ENCODE results near the gene FILIP1.

The FILIP1 gene

DNA sequence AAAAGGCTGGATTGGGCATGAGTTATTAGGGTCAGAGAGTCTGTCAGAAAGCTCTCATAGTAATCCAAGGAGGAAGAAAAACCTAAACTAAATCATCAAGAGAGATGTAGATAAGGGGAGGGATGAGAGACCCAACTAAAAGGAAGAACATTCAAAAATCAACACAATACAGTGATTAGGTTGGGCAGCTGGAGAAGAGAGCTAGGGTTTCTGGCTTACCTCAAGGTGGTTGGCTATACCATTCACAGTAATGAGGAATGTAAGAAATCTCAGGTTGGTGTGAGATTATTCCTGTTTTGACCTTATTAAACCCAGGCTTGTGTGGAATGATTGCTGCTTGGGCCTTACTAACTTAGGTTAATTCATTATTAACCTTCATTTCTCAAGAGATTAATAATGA lies 243.8 kb downstream of the FILIP1 start:
- no peak for DNase-seq

DNA sequence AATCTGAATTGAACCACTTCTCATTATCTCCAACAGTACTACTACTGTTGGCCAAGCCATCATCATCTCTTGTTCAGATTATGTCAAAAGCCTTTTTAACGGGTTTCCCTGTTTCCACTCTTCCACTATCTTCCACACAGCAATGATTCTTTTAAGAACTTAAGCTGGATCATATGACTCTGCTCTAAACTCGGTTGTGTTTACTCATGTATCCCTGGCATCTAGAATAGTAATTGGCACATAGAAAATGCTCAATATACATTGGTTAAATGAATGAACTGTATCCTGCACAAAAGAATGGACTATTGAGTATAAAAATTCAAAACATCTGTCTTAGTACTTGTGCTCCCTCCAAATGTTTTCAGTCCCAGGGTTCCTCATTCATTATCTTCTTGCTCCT lies 247.2 kb downstream of the FILIP1 start:
- DNase-seq = no peak

DNA sequence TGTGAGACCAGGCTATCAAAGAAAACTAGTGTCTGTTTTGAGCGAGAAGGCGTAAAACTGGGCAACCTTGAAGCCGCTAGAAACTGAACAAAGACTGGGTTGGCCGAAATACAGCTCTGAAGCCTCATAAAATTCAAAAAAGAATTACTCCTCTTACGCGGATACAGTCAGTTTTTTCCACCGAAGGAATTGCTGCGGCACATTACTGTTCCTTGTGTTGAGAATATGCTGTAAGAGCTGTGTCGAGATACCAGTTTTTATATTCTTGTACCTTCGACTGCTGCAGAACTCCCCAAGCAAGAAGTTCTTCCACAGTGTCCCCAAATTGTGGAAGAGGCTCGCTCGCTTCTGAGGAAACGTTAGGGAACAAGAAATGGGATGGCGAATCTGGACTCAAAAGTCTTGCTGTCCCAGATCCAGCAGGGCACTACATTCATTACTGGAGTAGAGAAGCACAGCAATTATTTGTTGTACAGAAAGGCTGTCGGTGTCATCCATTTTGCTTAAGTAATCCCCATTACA lies 249.5 kb downstream of the FILIP1 start:
- DNase-seq = no peak

DNA sequence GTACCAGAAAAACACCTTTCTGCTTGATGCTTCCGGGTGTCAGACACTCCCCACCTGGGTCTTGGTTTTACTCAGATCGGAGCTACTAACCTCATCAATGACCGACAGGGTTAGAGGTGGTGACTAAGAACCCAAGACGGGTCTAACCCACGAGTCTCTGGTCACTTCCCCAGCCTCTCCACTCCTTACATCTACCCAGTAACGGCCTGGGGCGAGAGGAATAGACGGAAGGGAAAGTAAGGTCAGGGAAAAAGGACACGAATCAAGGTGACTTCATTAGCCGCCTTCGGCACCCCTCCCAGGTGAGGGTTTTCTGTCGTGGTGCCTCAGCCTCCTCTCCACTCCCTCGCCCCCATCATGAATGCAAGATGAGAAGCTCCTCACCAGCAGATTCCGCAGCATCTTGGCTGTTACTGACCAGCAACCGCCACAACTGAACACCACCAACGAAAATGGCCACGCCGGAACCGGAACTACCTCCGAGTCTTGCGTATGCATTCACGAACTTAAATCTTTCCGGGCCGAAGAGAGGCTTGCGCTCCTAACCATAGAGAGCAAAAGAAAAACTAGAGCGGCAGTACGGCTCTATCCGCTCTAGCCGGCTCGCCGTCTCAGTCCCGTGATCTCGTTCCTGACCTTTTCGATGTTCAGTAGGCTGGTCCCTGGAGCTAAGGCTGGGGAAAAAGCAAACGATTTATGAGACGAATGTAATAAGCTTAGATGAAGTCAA lies 250.1 kb downstream of the FILIP1 start, which contains the start of gene COX7A2:
Gene COX7A2 (minus strand): TSS at position 469 of the 730 bp plus-strand sequence. CDS start 67 bp downstream, at position 402.
- DNase-seq = peak; percentile 73
